K562 (cell line): ENCODE results near the gene CYP2B6. TPM values are rescaled to one million over a fixed set of nuclear protein-coding genes. Genes with fewer than 3 reads are reported as not detected.

Experiments
- ATAC-seq: fragments of 200-7000 bp; cut with Tn5 transposase; 3 replicates; pipeline ENCODE4 v1.9.1; 2020; ENCODE audit warnings: moderate library complexity
- BruUV-seq: library from RNA; stranded (reverse); fragments of 400-500 nt; replicated peaks from 2 replicates; lab custom pipeline; 2021; lab: Mats Ljungman, UMichigan
- CTCF ChIA-PET: fragments of 300-600 bp; formaldehyde crosslinking; extraction: SDS; loops from one replicate; lab custom pipeline; 2021; ENCODE audit warnings: low intra/inter-chr PET ratio; lab: Yijun Ruan, JAX
- POLR2A ChIA-PET: fragments of 300-600, 350-650 bp; sonication (Branson Sonifier 250); formaldehyde crosslinking; extraction: SDS; loops from one replicate; lab custom pipeline; 2021; ENCODE audit warnings: antibody characterized with exemption, inconsistent platforms; lab: Yijun Ruan, JAX
- DNase-seq, 4 experiments: peaks; one replicate each; pipeline versions ENCODE4 v3.0.0 to v3.0.0-alpha.2; 2011 to 2018; ENCODE audit warnings: low spot score in 3 of 4, mixed read lengths in 3 of 4; ENCODE audit errors: extremely low read depth in 1 of 4
- FAIRE-seq: peaks from 2 replicates; lab custom pipeline; 2011; peaks lifted over from hg19 to GRCh38; lab: Jason Lieb, UNC
- H2AFZ ChIP-seq: 2 replicates; pipeline ENCODE4 v1.6.0; 2011; ENCODE audit warnings: low read depth, low read length, control low read depth, inconsistent platforms
- H3K27ac ChIP-seq: fragments of 200-600 bp; 3 replicates; pipeline ENCODE4 v1.8.0; 2011; ENCODE audit warnings: low read depth, mild to moderate bottlenecking, control low read depth, inconsistent platforms, low read length, moderate library complexity, mixed read lengths; ENCODE audit errors: extremely low read depth
- H3K27me3 ChIP-seq, 2 experiments: fragments of 300-600 bp in 1 of 2; 2 replicates in 1 of 2; 3 replicates in 1 of 2; pipeline versions ENCODE4 v1.6.0 to v1.8.0; 2011; ENCODE audit warnings: inconsistent platforms in 2 of 2, low read length in 2 of 2, mild to moderate bottlenecking in 1 of 2, mixed read lengths in 1 of 2, moderate library complexity in 1 of 2; ENCODE audit not compliant: control insufficient read depth in 2 of 2, insufficient read depth in 2 of 2
- H3K36me3 ChIP-seq: fragments of 300-600 bp; 3 replicates; pipeline ENCODE4 v1.8.0; 2011; ENCODE audit warnings: mild to moderate bottlenecking, low read length, inconsistent platforms; ENCODE audit not compliant: control insufficient read depth, insufficient read depth
- H3K4me1 ChIP-seq, 2 experiments: fragments of 200-600 bp in 1 of 2; replicated peaks in 1 of 2; 2 replicates in 1 of 2; 3 replicates in 1 of 2; pipeline versions ENCODE4 v1.5.1 to v1.8.0; 2011; ENCODE audit warnings: inconsistent platforms in 2 of 2, low read length in 2 of 2, mild to moderate bottlenecking in 1 of 2, mixed read lengths in 1 of 2, moderate library complexity in 1 of 2; ENCODE audit not compliant: control insufficient read depth in 2 of 2, insufficient read depth in 2 of 2
- H3K4me2 ChIP-seq: 2 replicates; pipeline ENCODE4 v1.6.1; 2011; ENCODE audit warnings: low read length, control low read depth, inconsistent platforms, mixed read lengths; ENCODE audit not compliant: insufficient read depth
- H3K4me3 ChIP-seq: fragments of 200-600 bp; sonication (generic), shearing (Covaris generic); 2 replicates; pipeline ENCODE4 v1.5.1; 2016; ENCODE audit warnings: control low read depth, inconsistent platforms
- H3K79me2 ChIP-seq: fragments of 200-600 bp; 3 replicates; pipeline ENCODE4 v1.8.0; 2011; ENCODE audit warnings: low read length, inconsistent platforms; ENCODE audit not compliant: control insufficient read depth, insufficient read depth
- H3K9ac ChIP-seq, 2 experiments: 2 replicates each; pipeline versions ENCODE4 v1.6.0 to v1.6.1; 2011; ENCODE audit warnings: low read depth in 2 of 2, low read length in 2 of 2, control low read depth in 1 of 2, inconsistent platforms in 1 of 2, mild to moderate bottlenecking in 1 of 2, mixed read lengths in 1 of 2; ENCODE audit not compliant: insufficient read depth in 1 of 2
- H3K9me1 ChIP-seq: one replicate; pipeline ENCODE4 v1.6.0; 2011; ENCODE audit warnings: inconsistent platforms, mild to moderate bottlenecking, low read length, moderate library complexity; ENCODE audit not compliant: control insufficient read depth, insufficient read depth
- H3K9me3 ChIP-seq: replicated peaks from 2 replicates; pipeline ENCODE4 v1.5.1; 2011; ENCODE audit warnings: low read depth, low read length, inconsistent platforms; ENCODE audit not compliant: control insufficient read depth, insufficient read depth
- H4K20me1 ChIP-seq: replicated peaks from 2 replicates; pipeline ENCODE4 v1.6.1; 2011; ENCODE audit warnings: low read length, inconsistent platforms, mixed read lengths; ENCODE audit not compliant: control insufficient read depth, insufficient read depth
- AFF1 ChIP-seq, 2 experiments: fragments of 450-650 bp; IDR thresholded peaks; 2 replicates each; pipeline ENCODE4 v1.6.1; 2018; ENCODE audit warnings: mild to moderate bottlenecking in 2 of 2, low read depth in 1 of 2; ENCODE audit not compliant: partially characterized antibody in 2 of 2
- ARID4B ChIP-seq: sonication (generic); formaldehyde crosslinking; IDR thresholded peaks from 2 replicates; pipeline ENCODE4 v1.8.0; 2022; ENCODE audit warnings: mild to moderate bottlenecking, missing genetic modification reagents
- CEBPB ChIP-seq: fragments of 450-650 bp; IDR thresholded peaks from 2 replicates; pipeline ENCODE4 v1.6.1; 2016; ENCODE audit warnings: missing genetic modification characterization, missing compliant biosample characterization
- CHD1 ChIP-seq: fragments of 200-600 bp; sonication (generic); IDR thresholded peaks from one replicate; pipeline ENCODE4 v1.6.1; 2012; ENCODE audit warnings: mild to moderate bottlenecking, moderate library complexity, low read length, inconsistent platforms
- CREBBP ChIP-seq: IDR thresholded peaks from one replicate; pipeline ENCODE4 v1.6.1; 2012; ENCODE audit warnings: low read depth, mild to moderate bottlenecking, control low read depth, inconsistent platforms, low read length
- MCM7 ChIP-seq, 2 experiments: fragments of 450-650 bp; IDR thresholded peaks; 2 replicates each; pipeline ENCODE4 v1.6.1; 2016 to 2018
- POLR2H ChIP-seq: IDR thresholded peaks from 2 replicates; pipeline ENCODE4 v1.6.1; 2016; ENCODE audit warnings: missing genetic modification characterization, low read depth, mild to moderate bottlenecking, control low read depth, missing compliant biosample characterization, moderate library complexity
- PYGO2 ChIP-seq: fragments of 450-650 bp; IDR thresholded peaks from 2 replicates; pipeline ENCODE4 v1.6.1; 2016; ENCODE audit warnings: mild to moderate bottlenecking, missing genetic modification characterization, moderate library complexity, missing compliant biosample characterization
- RFX1 ChIP-seq: fragments of 450-650 bp; IDR thresholded peaks from 2 replicates; pipeline ENCODE4 v1.6.1; 2016; ENCODE audit warnings: mild to moderate bottlenecking, moderate library complexity
- SMARCC2 ChIP-seq: fragments of 450-650 bp; IDR thresholded peaks from 2 replicates; pipeline ENCODE4 v1.6.1; 2017; ENCODE audit warnings: antibody characterized with exemption, moderate library complexity, mild to moderate bottlenecking, low read depth
- XRCC5 ChIP-seq: fragments of 200-400 bp; formaldehyde crosslinking; IDR thresholded peaks from 2 replicates; pipeline ENCODE4 v1.6.1; 2017; ENCODE audit warnings: low read depth, mild to moderate bottlenecking, low read length
- ZNF347 ChIP-seq: fragments of 450-650 bp; formaldehyde crosslinking; IDR thresholded peaks from 2 replicates; pipeline ENCODE4 v1.4.0; 2020; ENCODE audit warnings: low read depth, mild to moderate bottlenecking, moderate library complexity
- ZSCAN32 ChIP-seq: fragments of 450-650 bp; formaldehyde crosslinking; IDR thresholded peaks from 2 replicates; pipeline ENCODE4 v1.4.0; 2020; ENCODE audit warnings: mild to moderate bottlenecking, moderate library complexity
- WGBS: fragments of 100-300 bp; shearing (Covaris generic); methylation state at CpG from one replicate; pipeline ENCODE4 v1.1.6; 2016; ENCODE audit warnings: low coverage, mixed read lengths; ENCODE audit not compliant: insufficient coverage; ENCODE audit errors: missing lambda C conversion rate; 5-methylcytosine and 5-hydroxymethylcytosine counted together
- in situ Hi-C: fragments of 300-500 bp; cut with MboI; formaldehyde crosslinking; loops from 4 replicates; pipeline ENCODE4 v1.15.0; 2018; ENCODE audit warnings: inconsistent platforms, mixed read lengths
- intact Hi-C: fragments of 100-400 bp; cut with micrococcal nuclease; formaldehyde crosslinking; loops from 2 replicates; pipeline ENCODE4 v1.14.2; 2022
- polyA plus RNA-seq, 8 experiments: library from polyadenylated mRNA; depleted of rRNA in 4 of 8; stranded (reverse) in 5 of 8; unstranded in 3 of 8; fragments of >200 nt; fragmentation: Nextera tagmentation in 2 of 8; fragmentation: Illumina TruSeq in 1 of 8; extraction: Ambion mirVana in 2 of 8; extraction: Trizol in 1 of 8; gene quantifications; 2 replicates each; pipeline versions ENCODE4 v1.2.1 to v1.2.3, GENCODE V29; 2011 to 2014; ENCODE audit warnings: inconsistent platforms in 1 of 8, missing spikeins in 1 of 8
- total RNA-seq, 7 experiments: library from RNA; depleted of rRNA in 6 of 7; stranded (reverse); fragments of >200 nt in 6 of 7; fragmentation: Illumina TruSeq in 2 of 7; extraction: Trizol in 2 of 7; gene quantifications; 2 replicates each; pipeline versions ENCODE4 v1.2.1 to v1.2.3, GENCODE V29; 2011 to 2021; ENCODE audit warnings: low replicate concordance in 1 of 7

The CYP2B6 gene
- total and polyA plus RNA-seq, 9 of the 15 experiments (the other 6 are each of a cell fraction or from before 2014, with no cell fraction given) = 0.04 TPM; not detected in 8

- peaks cover 16 to 32% of the 10 kb centered on the region in 2 experiments for H3K27me3 ChIP-seq
- intact Hi-C loops (no loop called here), in situ Hi-C loops (no loop called here)
- ChIA-PET POLR2A (interaction anchor here (0.7 kb wide), 1 partner anchor 9 kb away, joined by 3 read pairs; no protein-coding TSS in a partner anchor), CTCF (no interaction called here)
- no peaks in the 10 kb centered on the region for H3K9me1 ChIP-seq
- H3K4me3 ChIP-seq = no peak overlapping the region
- no peaks in the 10 kb centered on the region for H3K9me3 ChIP-seq
- no peaks in the 10 kb centered on the region for H3K36me3 ChIP-seq
- no TSS peak for BruUV-seq
- no peak overlapping the region for H3K4me2 ChIP-seq
- no peaks in the 10 kb centered on the region for H3K79me2 ChIP-seq
- H3K27ac ChIP-seq = no peak overlapping the region
- no peak for ATAC-seq
- FAIRE-seq = no peak
- 2% methylated on average over 11 of the region's 12 CpGs for WGBS
- no peak overlapping the region for H3K9ac ChIP-seq
- no peak overlapping the region for H2AFZ ChIP-seq
- peaks cover 3% of the 10 kb centered on the region; the same call in 1 of the 2 replicates for H4K20me1 ChIP-seq
- H3K4me1 ChIP-seq = no peaks in the 10 kb centered on the region
- no peak for TF ChIP-seq ZNF347 (CRISPR knock-in tag)
- no peak for TF ChIP-seq ZSCAN32 (CRISPR knock-in tag)
- no peak for TF ChIP-seq ARID4B (CRISPR knock-in tag)
- TF ChIP-seq RFX1 = no peak
- no peak for TF ChIP-seq PYGO2 (tag)
- TF ChIP-seq XRCC5 = no peak
- TF ChIP-seq CEBPB (tag) = no peak
- TF ChIP-seq POLR2H (tag) = no peak
- TF ChIP-seq MCM7 (IDR thresholded peaks at IDR 0.05) = no peak
- TF ChIP-seq AFF1 (IDR thresholded peaks at IDR 0.05; ENCODE audit: low read depth in 1 of 2, partially characterized antibody in 2 of 2) = no peak
- no peak for TF ChIP-seq SMARCC2
- TF ChIP-seq CHD1 = no peak
- no peak for TF ChIP-seq CREBBP
- DNase-seq = no peak
Measured at GRCh38 chr19:41016488-41017071, 25.5 kb downstream of the CYP2B6 start.
